Stimulated activated CD4-positive, alpha-beta T cell treated with anti-CD3 and anti-CD28 coated beads, Interleukin-12 subunit alpha, Interleukin-12 subunit beta, amount 100 ng/mL, for 4 hours (primary cell): ENCODE data around the gene PPP1R1A.

Experiments used
- DNase-seq: peaks from one replicate; pipeline ENCODE4 v3.0.0-alpha.2; 2020

PPP1R1A gene

GRCh38 chr12:54588110-54588889 lies at the start of gene PPP1R1A:
TSS of gene PPP1R1A (minus strand) at chr12:54588659. CDS start at chr12:54588488, 171 bp downstream.
- DNase-seq: no peak

DNA sequence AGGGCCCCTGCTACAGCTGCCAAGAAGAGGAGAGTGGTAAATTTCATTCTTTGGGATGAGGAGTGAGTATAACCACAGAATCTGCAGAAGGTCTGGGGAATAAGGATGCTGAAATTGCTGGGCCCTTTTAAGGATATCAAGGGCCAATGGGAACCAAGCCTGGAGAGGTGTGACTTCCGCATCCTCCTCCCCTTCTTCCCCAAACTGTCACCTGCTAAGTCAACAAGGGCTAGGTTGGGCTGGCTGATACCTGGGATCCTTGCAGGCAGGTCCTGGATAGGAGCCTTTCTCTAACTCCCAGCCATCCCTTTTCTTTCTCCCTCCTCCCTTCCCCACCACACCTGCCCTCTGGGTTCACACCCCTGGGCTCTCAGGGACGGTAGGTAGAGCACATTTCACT lies 46.3 kb upstream of the PPP1R1A start, which contains the start of gene LACRT:
LACRT (minus strand) TSS at position 101 of the 400 bp plus-strand sequence; CDS start at position 47, 54 bp downstream.
- DNase-seq: no peak

GRCh38 chr12:54631988-54632728 lies 43.7 kb upstream of the PPP1R1A start:
- no peak for DNase-seq

DNA sequence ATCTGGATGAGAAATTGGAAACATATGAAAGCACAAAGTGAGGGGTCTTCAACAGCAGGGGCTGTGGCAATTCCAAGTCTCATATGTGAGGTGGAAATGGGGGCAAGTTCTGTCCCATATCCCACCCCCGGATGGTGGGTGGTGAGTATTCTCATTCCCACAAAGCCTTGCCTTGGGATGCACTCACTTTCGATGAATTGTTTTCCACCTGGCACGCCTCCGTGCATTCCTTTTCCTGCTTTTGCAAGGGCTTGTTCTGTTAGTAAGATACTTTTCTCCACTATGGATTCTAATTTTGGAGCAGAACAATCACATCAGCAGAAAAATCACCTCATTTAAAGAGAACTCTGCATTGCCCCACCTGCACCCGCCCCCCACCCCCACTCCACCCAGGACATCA lies 43.1 kb upstream of the PPP1R1A start:
- no peak for DNase-seq

DNA sequence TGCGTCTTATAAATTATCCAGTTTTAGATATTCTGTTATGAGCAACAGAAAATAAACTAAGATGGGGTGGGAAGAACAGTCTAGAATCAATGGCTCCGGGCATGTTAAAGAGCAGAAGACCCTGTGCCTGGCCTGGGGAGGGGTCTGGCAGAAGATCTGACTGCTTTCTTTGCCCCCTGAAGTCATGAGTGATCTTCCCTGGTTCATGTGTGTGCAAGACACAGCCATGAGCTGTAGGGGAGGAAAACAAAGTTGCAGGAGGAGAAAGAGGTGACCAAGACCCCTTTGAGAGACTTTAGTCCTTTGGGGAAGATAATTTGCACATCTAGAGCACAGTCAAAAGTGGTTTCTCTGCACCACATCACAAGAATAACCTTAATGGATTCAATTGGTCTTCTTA lies 41.5 kb upstream of the PPP1R1A start:
- DNase-seq: no peak

GRCh38 chr12:54628186-54628846 lies 39.9 kb upstream of the PPP1R1A start:
- no peak for DNase-seq

GRCh38 chr12:54627304-54627703 lies 38.8 kb upstream of the PPP1R1A start:
- no peak for DNase-seq

- DNase-seq: no peak
Observed at GRCh38 chr12:54625598-54625997, 37.1 kb upstream of the PPP1R1A start.

- DNase-seq: no peak
Observed at GRCh38 chr12:54624315-54625279, 36.1 kb upstream of the PPP1R1A start.

DNA sequence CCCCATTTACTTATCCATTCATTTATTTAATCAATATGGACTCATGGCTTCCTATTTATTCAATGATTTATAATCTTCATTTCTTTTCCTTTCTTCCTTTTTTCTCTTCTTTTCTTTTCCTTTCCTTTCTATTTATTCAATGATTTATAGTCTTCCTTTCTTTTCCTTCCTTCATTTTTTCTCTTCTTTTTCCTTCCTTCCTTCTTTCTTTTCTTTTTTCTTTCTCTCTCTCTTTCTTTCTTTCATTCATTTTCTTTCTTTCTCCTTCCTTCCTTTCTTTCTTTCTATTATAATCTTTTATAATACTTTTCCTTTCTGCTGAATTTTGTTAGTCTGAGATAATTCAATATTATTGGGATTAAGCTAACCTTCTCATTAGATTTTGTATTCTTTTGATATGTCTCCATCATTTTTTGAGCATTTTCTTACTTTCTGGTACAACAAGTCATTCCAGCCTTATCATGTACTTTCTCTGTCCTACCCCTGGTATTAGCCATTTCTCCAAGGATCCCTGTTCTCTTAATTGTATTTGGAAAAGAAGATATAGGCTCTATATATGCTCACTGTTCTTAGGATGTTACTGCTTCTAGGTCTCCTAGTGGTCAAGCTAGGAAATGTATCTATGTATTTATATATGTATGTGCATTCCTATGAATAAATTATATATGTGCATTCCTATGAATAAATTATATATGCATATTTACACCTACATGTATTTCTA lies 34.2 kb upstream of the PPP1R1A start:
- DNase-seq: no peak

GRCh38 chr12:54616933-54617680 lies 28.6 kb upstream of the PPP1R1A start:
- DNase-seq: no peak

DNA sequence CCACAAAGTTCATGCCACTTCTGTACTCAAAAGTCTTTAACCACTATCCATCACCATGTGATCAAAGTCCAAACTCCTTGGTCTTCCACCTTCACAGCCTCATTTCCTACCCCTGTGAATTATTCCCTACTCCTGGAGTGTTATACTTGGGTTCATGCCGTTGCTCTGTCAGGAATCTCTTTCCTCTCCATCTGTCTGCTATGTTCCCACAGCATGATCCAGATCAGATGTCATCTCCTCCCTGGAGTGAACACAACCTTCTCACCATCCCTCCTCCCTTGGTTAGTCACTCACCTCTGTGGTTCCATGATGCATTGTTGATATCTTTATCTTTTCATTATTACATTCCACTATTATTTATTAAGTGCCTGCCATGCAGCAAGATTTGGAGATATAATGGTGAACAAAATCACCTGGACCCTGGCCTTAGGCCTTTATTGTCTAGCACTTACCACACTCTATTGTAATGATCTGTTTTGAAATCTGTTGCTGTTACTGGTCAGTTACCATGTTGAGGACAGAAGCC lies 23.8 kb upstream of the PPP1R1A start:
- DNase-seq: no peak

GRCh38 chr12:54611715-54612149 lies 23.3 kb upstream of the PPP1R1A start:
- no peak for DNase-seq

DNA sequence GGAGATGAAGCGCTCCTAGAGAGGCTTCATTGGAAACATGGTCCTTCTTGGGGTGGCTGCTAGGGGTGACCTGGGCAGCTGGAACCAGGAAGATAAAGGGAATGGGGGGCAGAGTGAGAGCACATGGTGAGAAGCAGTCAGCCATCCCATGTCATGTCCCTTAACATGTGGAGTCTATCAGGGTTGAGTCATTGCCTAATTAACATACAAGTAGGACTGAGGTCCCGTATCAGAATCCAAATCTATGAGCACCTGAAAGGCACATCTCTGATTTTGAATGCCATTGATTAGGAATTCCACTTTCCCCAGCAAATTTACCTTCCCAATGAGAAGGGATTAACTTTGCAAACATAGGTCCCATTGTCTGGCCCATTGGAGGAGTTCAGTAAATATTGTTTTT lies 20.3 kb upstream of the PPP1R1A start:
- no peak for DNase-seq

- no peak for DNase-seq
Observed at GRCh38 chr12:54608156-54608555, 19.7 kb upstream of the PPP1R1A start.

- DNase-seq: no peak
Observed at GRCh38 chr12:54606556-54606955, 18.1 kb upstream of the PPP1R1A start.

DNA sequence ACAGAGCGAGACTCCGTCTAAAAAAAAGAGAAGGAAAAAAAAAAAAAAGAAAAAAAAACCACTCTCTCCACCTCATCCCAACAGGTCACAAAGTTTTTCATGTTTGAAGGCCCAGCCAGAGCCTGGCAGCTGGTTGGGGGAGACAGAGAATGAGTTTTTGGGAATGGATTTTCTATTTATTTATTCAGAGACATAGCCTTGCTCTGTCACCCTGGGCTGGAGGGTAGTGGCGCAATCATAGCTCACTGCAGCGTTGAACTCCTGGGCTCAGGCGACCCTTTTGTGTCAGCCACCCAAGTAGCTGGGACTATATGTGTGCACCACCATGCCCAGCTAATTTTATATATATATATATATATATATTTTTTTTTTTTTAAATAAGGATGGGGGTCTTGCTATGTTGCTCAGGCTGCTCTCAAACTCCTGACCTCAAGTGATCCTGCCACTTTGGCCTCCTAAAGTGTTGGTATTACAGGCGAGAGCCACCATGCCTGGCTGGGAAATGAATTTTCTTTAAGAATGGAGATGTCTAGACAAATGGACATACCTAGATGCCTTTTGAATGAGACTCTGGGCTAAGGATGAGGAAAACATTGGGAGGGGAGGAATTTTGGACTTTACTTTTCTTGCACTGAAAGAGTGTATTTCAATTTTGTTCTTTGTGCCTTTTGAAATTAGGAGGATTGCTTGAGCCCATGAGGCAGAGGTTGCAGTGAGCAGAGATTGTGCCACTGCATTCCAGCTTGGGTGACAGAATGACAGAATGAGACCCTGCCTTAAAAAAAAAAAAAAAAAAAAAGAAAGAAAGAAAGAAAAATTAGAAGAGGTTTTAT lies 16.9 kb upstream of the PPP1R1A start:
- DNase-seq: no peak

- no peak for DNase-seq
Observed at GRCh38 chr12:54604436-54604835, 16.0 kb upstream of the PPP1R1A start.

- DNase-seq: no peak
Observed at GRCh38 chr12:54603872-54604271, 15.4 kb upstream of the PPP1R1A start.
